SK-N-SH treated with all-trans-retinoic acid at 6 μM for 48 hours (cell line): ENCODE results near the gene DRGX.

Source experiments
- CSDC2 ChIP-seq: fragments of 250-450 bp; sonication (Bioruptor Pico); IDR thresholded peaks from 2 replicates; pipeline ENCODE4 v1.5.0; 2020; ENCODE audit warnings: mild to moderate bottlenecking, moderate library complexity
- RARB ChIP-seq: fragments of 250-450 bp; sonication (Bioruptor Pico); IDR thresholded peaks from 2 replicates; pipeline ENCODE4 v1.8.0; 2021; ENCODE audit warnings: mild to moderate bottlenecking, moderate library complexity
- ZFP3 ChIP-seq: fragments of 250-450 bp; sonication (Bioruptor Pico); IDR thresholded peaks from 2 replicates; pipeline ENCODE4 v1.5.0; 2020; ENCODE audit warnings: mild to moderate bottlenecking, moderate library complexity

DNA sequence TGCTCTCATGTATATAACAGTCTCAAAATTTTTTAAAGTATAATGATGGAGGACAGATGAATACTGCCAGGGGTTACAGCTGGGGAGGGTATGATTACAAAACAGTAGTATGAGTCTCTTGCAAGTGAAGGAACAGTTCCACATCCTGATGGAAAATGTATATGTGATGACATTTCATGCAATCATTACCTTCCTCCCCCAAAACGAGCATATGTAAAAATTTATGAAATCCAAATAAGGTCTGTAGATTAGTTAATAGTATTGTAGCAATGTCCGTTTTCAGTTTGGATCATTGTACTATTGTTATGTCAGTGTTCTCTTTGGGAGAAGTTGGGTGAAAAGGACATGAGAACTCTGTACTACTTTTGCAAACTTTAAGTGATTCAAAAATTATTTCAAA, 38.0 kb downstream of the DRGX start:
- TF ChIP-seq CSDC2 (CRISPR knock-in tag) (no peak), RARB (no peak), ZFP3 (CRISPR knock-in tag) (no peak)
